Neural cell (in vitro differentiated cells): ENCODE measurements around the gene TOR1A. TPM values are rescaled to one million over a fixed set of nuclear protein-coding genes. Genes with fewer than 3 reads are reported as not detected.

Source experiments
- H2AFZ ChIP-seq: fragments of 200-600, 300-800 bp; sonication (generic), shearing (Covaris generic); 2 replicates; pipeline ENCODE4 v1.6.0; 2014; ENCODE audit warnings: low read depth, mild to moderate bottlenecking, antibody characterized with exemption, low read length, moderate library complexity
- H3F3A ChIP-seq: fragments of 200-600 bp; shearing (Covaris generic); 2 replicates; pipeline ENCODE4 v1.6.1; 2016; ENCODE audit warnings: mild to moderate bottlenecking, moderate library complexity, mixed read lengths, antibody characterized with exemption, low read length; ENCODE audit not compliant: insufficient read depth, poor library complexity, severe bottlenecking
- H3K27ac ChIP-seq: fragments of 200-600, 300-800 bp; sonication (generic), shearing (Covaris generic); 2 replicates; pipeline ENCODE4 v1.5.1; 2014; ENCODE audit warnings: mild to moderate bottlenecking, low read length, moderate library complexity
- H3K27me3 ChIP-seq: fragments of 300-800, 200-600 bp; sonication (generic), shearing (Covaris generic); 2 replicates; pipeline ENCODE4 v1.6.0; 2014; ENCODE audit warnings: mild to moderate bottlenecking, low read depth, low read length, moderate library complexity; ENCODE audit not compliant: insufficient read depth
- H3K36me3 ChIP-seq: fragments of 300-800, 200-600 bp; sonication (generic), shearing (Covaris generic); 2 replicates; pipeline ENCODE4 v1.5.1; 2014; ENCODE audit warnings: mild to moderate bottlenecking, antibody characterized with exemption, low read length, moderate library complexity; ENCODE audit not compliant: insufficient read depth
- H3K4me2 ChIP-seq: fragments of 300-800, 200-600 bp; sonication (generic), shearing (Covaris generic); 2 replicates; pipeline ENCODE4 v1.6.0; 2014; ENCODE audit warnings: mild to moderate bottlenecking, low read length
- H3K4me3 ChIP-seq: fragments of 300-800, 200-600 bp; sonication (generic), shearing (Covaris generic); 2 replicates; pipeline ENCODE4 v1.5.1; 2014; ENCODE audit warnings: mild to moderate bottlenecking, low read length, moderate library complexity
- H3K79me2 ChIP-seq: fragments of 200-600 bp; shearing (Covaris generic); replicated peaks from 2 replicates; pipeline ENCODE4 v1.6.0; 2014; ENCODE audit warnings: mild to moderate bottlenecking, low read length, moderate library complexity; ENCODE audit not compliant: insufficient read depth
- H3K9ac ChIP-seq: fragments of 300-800, 200-600 bp; sonication (generic), shearing (Covaris generic); 2 replicates; pipeline ENCODE4 v1.6.1; 2016; ENCODE audit warnings: mild to moderate bottlenecking, low read length, mixed read lengths
- H3K9me2 ChIP-seq: fragments of 200-600 bp; shearing (Covaris generic); 2 replicates; pipeline ENCODE4 v1.6.1; 2016; ENCODE audit warnings: mild to moderate bottlenecking, low read length, mixed read lengths; ENCODE audit not compliant: insufficient read depth
- H3K9me3 ChIP-seq: fragments of 200-600, 300-800 bp; sonication (generic), shearing (Covaris generic); 2 replicates; pipeline ENCODE4 v1.6.1; 2016; ENCODE audit warnings: mild to moderate bottlenecking, mixed run types, low read length, moderate library complexity, mixed read lengths
- H4K20me1 ChIP-seq: fragments of 200-600 bp; shearing (Covaris generic); 2 replicates; pipeline ENCODE4 v1.6.1; 2016; ENCODE audit warnings: mild to moderate bottlenecking, mixed run types; ENCODE audit not compliant: insufficient read depth
- EP300 ChIP-seq: fragments of 450-650 bp; conservative IDR thresholded peaks from 2 replicates; pipeline ENCODE4 v1.6.1; 2014; ENCODE audit warnings: antibody characterized with exemption, mild to moderate bottlenecking, moderate library complexity; ENCODE audit not compliant: poor library complexity, severe bottlenecking
- EZH2 ChIP-seq: fragments of 200-600, 300-800 bp; shearing (Covaris generic), sonication (generic); IDR thresholded peaks from 2 replicates; pipeline ENCODE4 v1.6.1; 2014; ENCODE audit warnings: antibody characterized with exemption, low read length, borderline replicate concordance, mild to moderate bottlenecking; ENCODE audit not compliant: insufficient read depth, poor library complexity, severe bottlenecking
- MXI1 ChIP-seq: fragments of 450-650 bp; conservative IDR thresholded peaks from 2 replicates; pipeline ENCODE4 v1.6.1; 2014; ENCODE audit warnings: antibody characterized with exemption, mild to moderate bottlenecking; ENCODE audit not compliant: poor library complexity, severe bottlenecking
- POLR2AphosphoS5 ChIP-seq: IDR thresholded peaks from 2 replicates; pipeline ENCODE4 v1.6.1; 2012
- RAD21 ChIP-seq: fragments of 450-650 bp; conservative IDR thresholded peaks from 2 replicates; pipeline ENCODE4 v1.6.1; 2014; ENCODE audit warnings: antibody characterized with exemption, mild to moderate bottlenecking, moderate library complexity
- SMC3 ChIP-seq: fragments of 450-650 bp; conservative IDR thresholded peaks from 2 replicates; pipeline ENCODE4 v1.6.1; 2014; ENCODE audit warnings: antibody characterized with exemption, mild to moderate bottlenecking, moderate library complexity; ENCODE audit not compliant: poor library complexity
- TAF1 ChIP-seq: IDR thresholded peaks from 2 replicates; pipeline ENCODE4 v1.6.1; 2012; ENCODE audit warnings: low read depth
- polyA plus RNA-seq: library from polyadenylated mRNA; depleted of rRNA; stranded (reverse); fragments of >200 nt; gene quantifications from 2 replicates; pipeline ENCODE4 v1.2.3, GENCODE V29; 2014
- TF ChIP-seq, protein P1 (sequence below): fragments of 450-650 bp; IDR thresholded peaks from 2 replicates; pipeline ENCODE4 v1.5.1; 2014; ENCODE audit warnings: antibody characterized with exemption, mild to moderate bottlenecking, moderate library complexity; ENCODE audit not compliant: poor library complexity, severe bottlenecking
- TF ChIP-seq, protein P2 (sequence below): IDR thresholded peaks from 2 replicates; pipeline ENCODE4 v1.6.1; 2012; ENCODE audit warnings: borderline replicate concordance

TOR1A gene
- polyA plus RNA-seq, 1 donor from 2014 or later = 56.3 TPM

DNA sequence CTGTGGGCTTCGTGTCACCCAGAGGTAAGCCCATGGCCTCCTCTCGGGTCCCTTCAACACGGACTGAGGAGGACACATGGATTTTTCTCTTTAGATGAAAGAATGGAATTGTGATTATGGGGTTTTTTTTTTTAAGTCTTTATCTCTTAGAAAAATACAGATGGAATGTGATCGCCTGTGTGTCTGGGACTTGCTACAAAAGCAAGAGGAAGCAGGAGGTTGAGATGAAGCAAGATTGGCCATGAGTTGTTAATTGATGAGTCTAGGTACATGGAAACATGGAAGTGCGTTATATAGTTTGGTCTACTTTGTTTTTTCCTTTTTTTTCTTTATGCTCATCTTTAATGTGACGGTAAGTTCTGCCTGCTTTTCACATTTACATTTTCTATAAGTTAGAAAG is 26.0 kb upstream of the TOR1A start:
- Histone ChIP-seq H3K9me2 (no peaks in the 10 kb centered on the region), H3K4me2 (no peak overlapping the region), H3K27me3 (no peaks in the 10 kb centered on the region), H3K9me3 (no peaks in the 10 kb centered on the region), H3K9ac (no peak overlapping the region), H4K20me1 (no peaks in the 10 kb centered on the region), H3K36me3 (no peaks in the 10 kb centered on the region), H3F3A (no peaks in the 10 kb centered on the region), H3K27ac (no peak overlapping the region), H3K79me2 (no peaks in the 10 kb centered on the region), H3K4me3 (no peak overlapping the region), H2AFZ (no peak overlapping the region)
- TF ChIP-seq MXI1 = no peak
- TF ChIP-seq, protein P1, sequence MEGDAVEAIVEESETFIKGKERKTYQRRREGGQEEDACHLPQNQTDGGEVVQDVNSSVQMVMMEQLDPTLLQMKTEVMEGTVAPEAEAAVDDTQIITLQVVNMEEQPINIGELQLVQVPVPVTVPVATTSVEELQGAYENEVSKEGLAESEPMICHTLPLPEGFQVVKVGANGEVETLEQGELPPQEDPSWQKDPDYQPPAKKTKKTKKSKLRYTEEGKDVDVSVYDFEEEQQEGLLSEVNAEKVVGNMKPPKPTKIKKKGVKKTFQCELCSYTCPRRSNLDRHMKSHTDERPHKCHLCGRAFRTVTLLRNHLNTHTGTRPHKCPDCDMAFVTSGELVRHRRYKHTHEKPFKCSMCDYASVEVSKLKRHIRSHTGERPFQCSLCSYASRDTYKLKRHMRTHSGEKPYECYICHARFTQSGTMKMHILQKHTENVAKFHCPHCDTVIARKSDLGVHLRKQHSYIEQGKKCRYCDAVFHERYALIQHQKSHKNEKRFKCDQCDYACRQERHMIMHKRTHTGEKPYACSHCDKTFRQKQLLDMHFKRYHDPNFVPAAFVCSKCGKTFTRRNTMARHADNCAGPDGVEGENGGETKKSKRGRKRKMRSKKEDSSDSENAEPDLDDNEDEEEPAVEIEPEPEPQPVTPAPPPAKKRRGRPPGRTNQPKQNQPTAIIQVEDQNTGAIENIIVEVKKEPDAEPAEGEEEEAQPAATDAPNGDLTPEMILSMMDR = no peak
- TF ChIP-seq SMC3 = no peak
- TF ChIP-seq RAD21 = no peak
- no peak for TF ChIP-seq EZH2
- TF ChIP-seq POLR2AphosphoS5 = no peak
- TF ChIP-seq, protein P2, sequence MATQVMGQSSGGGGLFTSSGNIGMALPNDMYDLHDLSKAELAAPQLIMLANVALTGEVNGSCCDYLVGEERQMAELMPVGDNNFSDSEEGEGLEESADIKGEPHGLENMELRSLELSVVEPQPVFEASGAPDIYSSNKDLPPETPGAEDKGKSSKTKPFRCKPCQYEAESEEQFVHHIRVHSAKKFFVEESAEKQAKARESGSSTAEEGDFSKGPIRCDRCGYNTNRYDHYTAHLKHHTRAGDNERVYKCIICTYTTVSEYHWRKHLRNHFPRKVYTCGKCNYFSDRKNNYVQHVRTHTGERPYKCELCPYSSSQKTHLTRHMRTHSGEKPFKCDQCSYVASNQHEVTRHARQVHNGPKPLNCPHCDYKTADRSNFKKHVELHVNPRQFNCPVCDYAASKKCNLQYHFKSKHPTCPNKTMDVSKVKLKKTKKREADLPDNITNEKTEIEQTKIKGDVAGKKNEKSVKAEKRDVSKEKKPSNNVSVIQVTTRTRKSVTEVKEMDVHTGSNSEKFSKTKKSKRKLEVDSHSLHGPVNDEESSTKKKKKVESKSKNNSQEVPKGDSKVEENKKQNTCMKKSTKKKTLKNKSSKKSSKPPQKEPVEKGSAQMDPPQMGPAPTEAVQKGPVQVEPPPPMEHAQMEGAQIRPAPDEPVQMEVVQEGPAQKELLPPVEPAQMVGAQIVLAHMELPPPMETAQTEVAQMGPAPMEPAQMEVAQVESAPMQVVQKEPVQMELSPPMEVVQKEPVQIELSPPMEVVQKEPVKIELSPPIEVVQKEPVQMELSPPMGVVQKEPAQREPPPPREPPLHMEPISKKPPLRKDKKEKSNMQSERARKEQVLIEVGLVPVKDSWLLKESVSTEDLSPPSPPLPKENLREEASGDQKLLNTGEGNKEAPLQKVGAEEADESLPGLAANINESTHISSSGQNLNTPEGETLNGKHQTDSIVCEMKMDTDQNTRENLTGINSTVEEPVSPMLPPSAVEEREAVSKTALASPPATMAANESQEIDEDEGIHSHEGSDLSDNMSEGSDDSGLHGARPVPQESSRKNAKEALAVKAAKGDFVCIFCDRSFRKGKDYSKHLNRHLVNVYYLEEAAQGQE = no peak
- TF ChIP-seq TAF1 = no peak
- TF ChIP-seq EP300 = no peak

DNA sequence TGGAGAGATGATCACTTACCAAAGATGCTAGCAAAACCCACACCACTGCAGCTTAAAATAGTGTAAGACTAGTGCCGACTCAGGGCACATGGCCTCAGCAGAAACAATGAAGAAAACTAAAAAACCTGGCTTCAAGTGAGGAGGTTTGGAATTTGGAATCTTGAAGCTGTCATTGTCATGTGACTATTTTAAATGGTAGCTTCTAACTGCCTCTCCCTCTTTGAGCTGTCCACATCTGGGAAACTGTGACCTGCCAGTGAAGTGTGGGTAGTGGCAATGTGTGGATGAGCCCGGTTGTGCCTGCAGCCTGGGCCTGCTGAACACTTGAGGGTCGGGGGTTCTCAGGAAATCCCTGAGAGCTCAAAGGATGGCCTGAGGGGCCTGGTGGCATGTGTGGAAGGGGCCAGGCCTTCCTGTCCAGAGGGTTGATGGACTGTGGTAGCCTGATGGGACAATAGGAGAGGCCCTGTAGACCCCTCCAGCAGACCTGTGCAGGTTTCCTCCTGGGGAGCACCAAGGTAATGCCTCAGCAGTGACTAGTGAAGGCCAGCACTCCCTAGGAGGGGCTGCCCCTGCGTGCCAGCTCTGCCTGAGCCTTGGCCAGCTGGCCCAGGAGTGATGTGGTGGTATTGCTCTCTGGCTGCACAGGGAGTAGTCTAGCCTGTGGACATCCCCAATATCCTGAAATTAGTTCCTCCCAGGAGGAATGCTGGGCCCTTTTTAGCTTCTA is 24.9 kb upstream of the TOR1A start:
- Histone ChIP-seq H3K36me3 (no peaks in the 10 kb centered on the region), H3K27me3 (no peaks in the 10 kb centered on the region), H2AFZ (no peak overlapping the region), H3K9ac (no peak overlapping the region), H3K79me2 (no peaks in the 10 kb centered on the region), H3K9me3 (no peaks in the 10 kb centered on the region), H3K4me3 (no peak overlapping the region), H3K27ac (no peak overlapping the region), H3K4me2 (no peak overlapping the region), H4K20me1 (no peaks in the 10 kb centered on the region), H3K9me2 (no peaks in the 10 kb centered on the region), H3F3A (no peaks in the 10 kb centered on the region)
- no peak for TF ChIP-seq MXI1
- TF ChIP-seq, protein P1 = no peak
- no peak for TF ChIP-seq RAD21
- TF ChIP-seq POLR2AphosphoS5 = no peak
- no peak for TF ChIP-seq EZH2
- TF ChIP-seq SMC3 = no peak
- TF ChIP-seq, protein P2 = no peak
